HEK293 (cell line): ENCODE data around the gene ATG4A.

ENCODE experiments used
- GLIS2 ChIP-seq: fragments of 450-650 bp; formaldehyde crosslinking; IDR thresholded peaks from 2 replicates; pipeline ENCODE4 v1.5.1; 2016; ENCODE audit warnings: missing biosample characterization, missing genetic modification characterization
- ZNF585B ChIP-seq: fragments of 450-650 bp; formaldehyde crosslinking; IDR thresholded peaks from 2 replicates; pipeline ENCODE4 v1.5.1; 2016; ENCODE audit warnings: missing biosample characterization, missing genetic modification characterization
- ZNF830 ChIP-seq: fragments of 450-650 bp; IDR thresholded peaks from 2 replicates; pipeline ENCODE4 v1.5.0; 2018; ENCODE audit warnings: missing biosample characterization, missing genetic modification characterization, low read depth, mild to moderate bottlenecking, moderate library complexity
- TF ChIP-seq, protein P1 (sequence below): fragments of 450-650 bp; formaldehyde crosslinking; IDR thresholded peaks from 2 replicates; pipeline ENCODE4 v1.5.1; 2016; ENCODE audit warnings: missing biosample characterization, missing genetic modification characterization
- TF ChIP-seq, protein P2 (sequence below): fragments of 450-650 bp; formaldehyde crosslinking; IDR thresholded peaks from 2 replicates; pipeline ENCODE4 v1.5.1; 2017; ENCODE audit warnings: missing biosample characterization, missing genetic modification characterization

DNA sequence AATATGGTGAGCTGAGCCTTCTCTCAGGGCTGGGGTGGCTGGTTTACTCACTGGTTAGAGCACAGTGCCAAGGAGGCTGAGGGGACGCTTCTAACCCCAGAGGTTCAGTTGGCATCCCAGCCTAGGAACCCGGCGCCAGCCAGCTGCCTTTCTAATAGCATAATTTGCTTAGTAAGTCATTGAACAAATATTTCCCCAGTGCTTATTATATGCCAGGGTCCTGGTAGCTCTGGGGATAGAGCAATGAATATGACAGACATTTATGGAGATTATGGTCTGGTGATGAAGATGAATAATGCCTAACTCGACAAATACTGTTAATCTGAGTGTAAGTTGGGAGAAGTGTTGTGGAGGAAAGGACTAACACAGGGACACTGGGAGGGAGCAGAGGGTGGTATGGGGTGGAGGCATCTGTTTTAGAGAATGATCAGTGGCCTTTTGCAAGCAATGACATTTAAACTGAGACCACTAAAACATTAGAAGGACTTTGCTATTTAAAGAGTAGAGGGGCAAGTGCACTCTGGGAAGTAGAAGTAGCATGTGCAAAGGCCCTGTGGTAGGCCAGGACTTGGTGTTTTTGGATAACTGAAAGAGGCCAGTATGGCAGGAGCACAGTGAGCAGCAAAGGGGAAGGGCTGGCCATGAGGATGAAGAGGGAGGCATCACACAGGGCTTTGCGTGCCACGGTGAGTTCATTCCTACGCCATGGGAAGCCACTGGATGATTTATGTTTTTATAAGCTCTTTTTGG lies 71.9 kb downstream of the ATG4A start:
- TF ChIP-seq, protein P1, sequence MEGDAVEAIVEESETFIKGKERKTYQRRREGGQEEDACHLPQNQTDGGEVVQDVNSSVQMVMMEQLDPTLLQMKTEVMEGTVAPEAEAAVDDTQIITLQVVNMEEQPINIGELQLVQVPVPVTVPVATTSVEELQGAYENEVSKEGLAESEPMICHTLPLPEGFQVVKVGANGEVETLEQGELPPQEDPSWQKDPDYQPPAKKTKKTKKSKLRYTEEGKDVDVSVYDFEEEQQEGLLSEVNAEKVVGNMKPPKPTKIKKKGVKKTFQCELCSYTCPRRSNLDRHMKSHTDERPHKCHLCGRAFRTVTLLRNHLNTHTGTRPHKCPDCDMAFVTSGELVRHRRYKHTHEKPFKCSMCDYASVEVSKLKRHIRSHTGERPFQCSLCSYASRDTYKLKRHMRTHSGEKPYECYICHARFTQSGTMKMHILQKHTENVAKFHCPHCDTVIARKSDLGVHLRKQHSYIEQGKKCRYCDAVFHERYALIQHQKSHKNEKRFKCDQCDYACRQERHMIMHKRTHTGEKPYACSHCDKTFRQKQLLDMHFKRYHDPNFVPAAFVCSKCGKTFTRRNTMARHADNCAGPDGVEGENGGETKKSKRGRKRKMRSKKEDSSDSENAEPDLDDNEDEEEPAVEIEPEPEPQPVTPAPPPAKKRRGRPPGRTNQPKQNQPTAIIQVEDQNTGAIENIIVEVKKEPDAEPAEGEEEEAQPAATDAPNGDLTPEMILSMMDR (tag by site-specific recombination): no peak
- no peak for TF ChIP-seq GLIS2 (tag by site-specific recombination)
- TF ChIP-seq ZNF585B (tag by site-specific recombination): no peak
- no peak for TF ChIP-seq ZNF830 (tag by site-specific recombination)
- TF ChIP-seq, protein P2, sequence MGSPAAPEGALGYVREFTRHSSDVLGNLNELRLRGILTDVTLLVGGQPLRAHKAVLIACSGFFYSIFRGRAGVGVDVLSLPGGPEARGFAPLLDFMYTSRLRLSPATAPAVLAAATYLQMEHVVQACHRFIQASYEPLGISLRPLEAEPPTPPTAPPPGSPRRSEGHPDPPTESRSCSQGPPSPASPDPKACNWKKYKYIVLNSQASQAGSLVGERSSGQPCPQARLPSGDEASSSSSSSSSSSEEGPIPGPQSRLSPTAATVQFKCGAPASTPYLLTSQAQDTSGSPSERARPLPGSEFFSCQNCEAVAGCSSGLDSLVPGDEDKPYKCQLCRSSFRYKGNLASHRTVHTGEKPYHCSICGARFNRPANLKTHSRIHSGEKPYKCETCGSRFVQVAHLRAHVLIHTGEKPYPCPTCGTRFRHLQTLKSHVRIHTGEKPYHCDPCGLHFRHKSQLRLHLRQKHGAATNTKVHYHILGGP (tag by site-specific recombination): no peak
